Activated effector memory CD4-positive, alpha-beta T cell treated with Interleukin-2 at 50 U/mL for 16 hours (primary cell): Measurements from ENCODE around the gene NUP50.

Experiments used
- DNase-seq: peaks from one replicate; pipeline ENCODE4 v3.0.0-alpha.2; 2020

The NUP50 gene

GRCh38 chr22:45196926-45197605 lies 33.3 kb downstream of the NUP50 start:
- DNase-seq, result no peak

DNA sequence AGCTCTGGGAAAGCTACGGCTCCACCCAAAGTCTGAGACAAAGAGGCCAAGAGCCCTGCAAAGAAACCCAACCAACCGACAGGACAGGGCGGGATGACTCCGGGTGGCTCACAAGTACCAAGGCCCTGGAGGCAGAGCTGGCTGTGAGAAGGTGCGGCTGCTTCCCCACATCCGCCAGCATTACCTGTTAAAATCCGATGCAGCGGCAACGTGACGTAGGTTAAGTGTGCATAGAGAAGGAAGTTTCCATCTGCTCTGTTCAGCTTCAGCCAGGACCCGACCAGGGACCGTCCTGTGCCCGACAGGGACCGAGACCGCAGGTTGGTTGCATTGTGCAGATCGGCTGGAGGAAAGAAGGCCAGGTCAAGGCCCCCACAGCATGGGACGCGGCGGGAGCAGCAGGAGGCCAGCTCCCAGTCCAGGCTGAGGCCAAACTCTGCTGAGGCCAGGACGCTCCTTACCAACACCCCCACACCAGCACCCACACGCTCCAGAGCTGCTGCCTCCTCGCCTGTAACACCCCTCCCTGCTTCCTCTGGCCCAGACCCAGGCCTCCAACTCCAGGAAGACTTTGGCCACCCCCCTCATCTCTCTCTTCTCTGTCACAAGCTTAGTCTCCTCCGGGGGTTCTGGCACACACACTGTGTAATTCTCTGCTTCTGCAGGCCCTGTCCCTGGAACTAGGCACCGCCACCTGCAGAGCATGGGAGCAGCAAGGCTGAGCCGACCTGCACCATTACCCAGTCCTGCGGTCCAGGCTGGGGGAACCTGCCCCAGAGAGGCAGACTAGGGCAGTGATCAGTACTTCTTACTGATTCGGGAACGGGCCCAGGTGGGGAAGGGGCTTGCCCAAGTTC lies 34.1 kb downstream of the NUP50 start:
- DNase-seq, result no peak

- DNase-seq, result no peak
These were observed 34.7 kb downstream of the NUP50 start for GRCh38 chr22:45198463-45198795.

GRCh38 chr22:45199723-45200122 lies 36.0 kb downstream of the NUP50 start:
- no peak for DNase-seq

- DNase-seq, result no peak
These were observed 36.5 kb downstream of the NUP50 start for GRCh38 chr22:45200230-45200629.

- no peak for DNase-seq
These were observed 37.3 kb downstream of the NUP50 start for GRCh38 chr22:45200860-45201511.

- DNase-seq, result no peak
These were observed 38.1 kb downstream of the NUP50 start for GRCh38 chr22:45201678-45202332.

DNA sequence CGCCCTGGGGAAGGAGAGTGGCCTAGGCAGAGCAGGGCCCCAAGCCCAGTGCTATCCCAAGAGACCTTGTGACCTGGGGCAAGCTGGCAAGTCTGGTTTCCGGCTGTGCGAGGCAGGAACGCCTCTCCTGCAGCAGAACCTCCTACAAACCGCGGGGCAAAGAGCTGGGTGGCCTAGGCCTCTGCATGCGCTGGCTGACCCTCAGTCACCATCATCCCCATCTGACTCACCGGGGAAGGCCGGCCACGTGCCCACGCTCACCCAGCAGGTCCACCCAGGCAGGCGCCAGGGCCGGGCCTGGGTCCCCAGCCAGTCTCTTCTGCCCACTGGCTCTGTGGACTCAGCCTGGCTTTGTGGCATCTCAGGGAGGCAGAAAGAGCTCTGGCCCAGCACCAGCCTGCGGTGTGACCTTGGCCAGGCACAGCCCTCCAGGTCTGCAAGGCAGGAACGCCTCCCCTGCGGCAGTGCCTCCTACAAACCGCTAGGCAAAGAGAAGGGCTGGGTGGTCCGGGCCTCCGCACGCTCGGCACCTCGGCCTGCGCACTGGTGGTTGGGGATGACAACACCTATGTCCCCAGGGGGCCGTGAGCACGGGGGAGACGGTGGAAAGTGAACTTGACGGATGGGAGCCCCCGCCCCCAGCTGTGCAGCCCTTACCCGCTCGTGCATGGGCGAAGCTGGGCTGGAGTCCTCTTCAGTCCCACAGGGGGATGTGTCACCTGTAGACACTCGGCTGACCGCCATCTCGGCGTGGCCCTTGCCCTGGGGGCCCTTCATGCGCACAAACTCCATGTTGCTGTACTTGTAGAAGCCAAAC lies 38.8 kb downstream of the NUP50 start:
- no peak for DNase-seq

DNA sequence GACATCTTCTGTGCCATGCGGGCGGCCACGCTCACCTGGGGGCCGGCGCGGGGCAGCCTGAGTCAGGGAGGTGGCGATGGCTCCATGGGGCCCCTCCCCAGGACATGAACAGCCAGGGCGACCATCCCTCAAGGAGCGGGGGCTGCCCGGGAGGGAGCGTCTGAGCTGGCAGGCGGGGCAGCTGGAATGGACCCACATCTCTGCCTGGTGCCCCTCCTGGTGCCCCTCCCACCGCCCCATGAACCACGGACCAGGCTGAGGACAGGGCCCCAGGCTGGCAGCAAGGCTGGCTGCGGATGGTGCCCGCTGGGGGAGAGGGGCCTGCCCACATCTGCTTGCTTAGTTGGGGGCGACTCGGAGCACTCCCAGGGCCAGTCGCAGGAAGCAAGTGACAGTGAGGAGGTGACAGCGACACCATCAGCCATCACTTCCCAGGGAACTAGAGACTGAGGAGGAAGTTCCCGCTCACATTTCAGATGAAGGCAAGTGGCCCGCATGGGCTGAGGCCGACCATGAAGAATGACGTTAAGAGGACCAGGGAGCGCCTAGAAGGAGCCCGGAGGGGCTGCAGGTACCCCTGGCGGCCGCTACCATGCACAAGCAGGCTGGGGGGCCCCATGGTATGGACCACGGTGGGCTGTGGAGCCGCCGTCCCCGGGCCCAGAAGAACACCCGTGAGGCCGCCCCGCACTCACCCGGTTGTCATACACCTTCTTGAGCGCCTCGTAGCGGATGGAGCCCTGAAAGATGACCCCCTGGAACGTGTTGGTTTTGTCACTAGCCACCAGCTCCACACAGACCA lies 39.6 kb downstream of the NUP50 start:
- no peak for DNase-seq

DNA sequence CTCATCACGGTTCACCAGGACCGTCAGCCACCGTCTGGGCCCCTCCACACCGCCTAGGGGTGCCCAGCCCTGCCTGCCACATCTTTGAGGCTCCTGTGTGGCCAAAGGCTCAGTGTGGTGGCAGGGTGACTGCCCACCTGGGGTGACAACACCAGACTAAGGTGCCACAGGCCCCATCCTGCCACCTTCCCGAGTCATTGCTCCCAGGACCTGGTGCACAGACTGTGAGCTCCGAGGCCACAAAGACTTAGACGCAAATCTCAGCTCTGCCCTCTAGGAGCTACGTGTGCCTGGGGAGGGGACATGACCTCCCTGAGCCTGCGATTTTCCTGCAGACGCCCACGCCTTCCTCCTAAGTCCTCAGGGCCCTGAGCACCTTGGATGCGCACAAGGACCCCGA lies 40.5 kb downstream of the NUP50 start:
- no peak for DNase-seq

- no peak for DNase-seq
These were observed 41.1 kb downstream of the NUP50 start for GRCh38 chr22:45204819-45205218.

- no peak for DNase-seq
These were observed 41.7 kb downstream of the NUP50 start for GRCh38 chr22:45205276-45205925.

DNA sequence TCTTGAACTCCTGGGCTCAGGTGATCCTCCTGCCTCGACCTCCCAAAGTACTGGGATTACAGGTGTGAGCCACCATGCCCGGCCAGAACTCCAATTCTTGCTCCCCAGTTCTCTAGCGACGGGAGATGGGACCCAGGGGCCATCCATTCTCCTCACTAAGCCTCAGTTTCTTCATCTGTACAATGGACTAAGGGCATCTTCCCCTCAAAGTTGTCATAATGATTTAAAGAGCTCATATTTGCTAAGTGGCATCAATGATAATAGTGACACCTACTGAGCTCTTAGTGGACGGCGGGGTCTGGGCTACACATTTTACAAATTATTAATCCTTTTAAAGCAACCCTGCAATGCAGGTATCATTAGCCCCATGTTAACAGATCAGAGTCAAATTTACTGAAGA lies 42.5 kb downstream of the NUP50 start:
- DNase-seq, result no peak

GRCh38 chr22:45207533-45207932 lies 43.8 kb downstream of the NUP50 start:
- DNase-seq, result no peak

DNA sequence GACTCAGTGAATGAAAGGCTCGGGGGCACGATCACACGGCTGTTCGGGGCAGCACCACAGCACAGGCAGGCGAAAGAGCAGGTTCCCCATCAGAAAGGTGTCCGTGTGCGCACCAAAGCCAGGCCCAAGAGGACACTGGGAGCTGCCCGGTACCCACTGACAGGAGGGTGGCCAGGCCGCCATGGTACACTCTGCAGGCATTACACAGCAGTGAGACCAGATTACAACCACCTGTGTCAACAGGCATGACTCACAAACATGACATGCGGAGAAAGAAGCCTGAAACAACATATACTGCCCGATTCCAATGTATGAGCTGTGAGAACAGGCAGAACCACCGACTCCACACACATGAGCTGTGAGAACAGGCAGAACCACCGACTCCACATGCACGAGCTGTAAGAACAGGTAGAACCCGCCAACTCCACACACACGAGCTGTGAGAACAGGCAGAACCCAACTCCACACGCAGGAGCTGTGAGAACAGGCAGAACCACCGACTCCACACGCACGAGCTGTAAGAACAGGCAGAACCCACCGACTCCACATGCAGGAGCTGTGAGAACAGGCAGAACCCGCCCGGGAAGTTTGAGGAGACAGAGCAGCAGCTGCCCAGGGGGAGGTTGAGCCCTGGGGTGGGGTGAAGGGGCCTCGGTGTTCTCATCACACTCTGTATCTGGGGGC lies 44.4 kb downstream of the NUP50 start:
- DNase-seq, result no peak

- DNase-seq, result no peak
These were observed 44.9 kb downstream of the NUP50 start for GRCh38 chr22:45208696-45208992.

- no peak for DNase-seq
These were observed 45.5 kb downstream of the NUP50 start for GRCh38 chr22:45208993-45209838.

DNA sequence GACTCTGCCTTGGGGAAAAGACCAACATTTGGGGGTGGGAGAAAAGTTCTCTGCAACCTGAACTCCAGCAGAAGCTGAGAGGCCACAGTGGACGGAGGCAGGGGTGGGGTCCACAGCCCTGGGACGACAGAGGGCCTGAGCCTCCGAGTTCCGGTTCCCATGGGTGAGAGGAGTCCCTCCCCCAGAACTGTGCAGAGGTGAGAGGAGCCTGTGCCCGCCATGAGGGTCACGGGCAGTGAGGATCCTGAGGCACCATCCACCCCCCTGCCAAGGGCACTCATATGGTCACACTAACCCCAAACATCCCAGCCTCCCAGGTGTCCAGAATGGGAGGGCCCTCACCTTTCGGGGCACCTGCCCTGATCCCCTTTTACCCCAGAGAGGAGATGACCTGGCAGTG lies 46.4 kb downstream of the NUP50 start:
- DNase-seq, result no peak

DNA sequence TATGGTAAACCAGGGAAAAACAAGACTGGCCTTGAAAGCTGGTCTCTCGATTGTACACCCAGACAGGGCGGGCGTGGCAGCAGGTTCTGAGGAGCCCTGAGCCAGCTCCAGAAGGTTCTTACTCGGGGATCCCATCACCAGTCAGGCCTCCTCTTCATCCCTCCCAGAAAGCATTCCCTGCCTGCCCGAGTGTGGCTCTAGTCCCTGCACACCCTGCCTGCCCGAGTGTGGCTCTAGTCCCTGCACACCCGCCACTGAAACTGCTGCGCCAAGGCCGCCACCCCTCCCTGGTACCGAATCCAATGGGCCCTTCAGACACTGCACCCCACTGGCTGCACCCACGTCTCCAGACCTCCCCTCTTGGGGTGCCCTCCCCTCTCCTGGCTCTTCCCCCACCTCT lies 46.9 kb downstream of the NUP50 start:
- no peak for DNase-seq

- DNase-seq, result no peak
These were observed 47.3 kb downstream of the NUP50 start for GRCh38 chr22:45210991-45211390.
